DOHH2 (cell line): ENCODE measurements around the gene POFUT1.
A peak's percentile ranks its signal among the peaks of the same experiment; 100 is the strongest.

Experiments used
- H3F3A ChIP-seq: fragments of 200-600 bp; sonication (generic), shearing (Covaris generic); 2 replicates; pipeline ENCODE4 v1.6.0; 2016; ENCODE audit warnings: antibody characterized with exemption, mild to moderate bottlenecking; ENCODE audit not compliant: control insufficient read depth, insufficient read depth
- H3K27ac ChIP-seq: fragments of 200-600 bp; sonication (generic); 2 replicates; pipeline ENCODE4 v1.5.1; 2014; ENCODE audit warnings: low read depth, mild to moderate bottlenecking, low read length, moderate library complexity
- H3K27me3 ChIP-seq: fragments of 200-600 bp; sonication (generic); 2 replicates; pipeline ENCODE4 v1.6.1; 2014; ENCODE audit warnings: mild to moderate bottlenecking, low read length, mixed read lengths; ENCODE audit not compliant: control insufficient read depth
- H3K36me3 ChIP-seq: fragments of 200-600 bp; sonication (generic); 2 replicates; pipeline ENCODE4 v1.6.1; 2014; ENCODE audit warnings: mild to moderate bottlenecking, low read length, moderate library complexity, mixed read lengths; ENCODE audit not compliant: control insufficient read depth
- H3K4me1 ChIP-seq: fragments of 200-600 bp; sonication (generic); 2 replicates; pipeline ENCODE4 v1.6.1; 2014; ENCODE audit warnings: mild to moderate bottlenecking, low read length, mixed read lengths; ENCODE audit not compliant: control insufficient read depth
- H3K4me2 ChIP-seq: fragments of 200-600 bp; sonication (generic); 2 replicates; pipeline ENCODE4 v1.6.0; 2014; ENCODE audit warnings: mild to moderate bottlenecking, low read length, moderate library complexity
- H3K4me3 ChIP-seq: fragments of 200-600 bp; sonication (generic); 2 replicates; pipeline ENCODE4 v1.5.1; 2014; ENCODE audit warnings: mild to moderate bottlenecking, low read length, mixed read lengths
- H3K79me2 ChIP-seq: fragments of 200-600 bp; sonication (generic); 2 replicates; pipeline ENCODE4 v1.6.1; 2014; ENCODE audit warnings: mild to moderate bottlenecking, low read length, mixed read lengths; ENCODE audit not compliant: control insufficient read depth
- H3K9me2 ChIP-seq: fragments of 200-600 bp; sonication (generic); replicated peaks from 2 replicates; pipeline ENCODE4 v1.6.1; 2014; ENCODE audit warnings: mild to moderate bottlenecking, low read length, mixed read lengths; ENCODE audit not compliant: control insufficient read depth
- H3K9me3 ChIP-seq: fragments of 200-600 bp; sonication (generic); 2 replicates; pipeline ENCODE4 v1.6.1; 2014; ENCODE audit warnings: antibody characterized with exemption, low read length, mixed read lengths; ENCODE audit not compliant: control insufficient read depth, insufficient read depth
- H4K20me1 ChIP-seq: fragments of 200-600 bp; sonication (generic); 2 replicates; pipeline ENCODE4 v1.6.0; 2014; ENCODE audit warnings: low read depth, mild to moderate bottlenecking, antibody characterized with exemption, low read length, moderate library complexity; ENCODE audit not compliant: control insufficient read depth, insufficient read depth
- CTCF ChIP-seq: fragments of 200-600 bp; sonication (generic); IDR thresholded peaks from one replicate; pipeline ENCODE4 v1.5.1; 2014; ENCODE audit warnings: antibody characterized with exemption, mild to moderate bottlenecking, low read depth, low read length; ENCODE audit not compliant: poor library complexity, severe bottlenecking
- EZH2phosphoT487 ChIP-seq: fragments of 200-600 bp; sonication (generic); IDR thresholded peaks from 2 replicates; pipeline ENCODE4 v1.6.1; 2017; ENCODE audit warnings: borderline replicate concordance, mild to moderate bottlenecking, antibody characterized with exemption, low read length, moderate library complexity, mixed read lengths

POFUT1 gene

GRCh38 chr20:32240205-32240604 lies 32.5 kb downstream of the POFUT1 start:
- no peaks in the 10 kb centered on the region for H3K27me3 ChIP-seq
- H3K4me2 ChIP-seq, result peak overlapping the region; percentile 52
- H3K4me3 ChIP-seq, result peak overlapping the region; percentile 22
- peaks cover 47% of the 10 kb centered on the region for H3K4me1 ChIP-seq
- peaks cover 10% of the 10 kb centered on the region for H3F3A ChIP-seq
- no peak for TF ChIP-seq EZH2phosphoT487
- peak; percentile 50 for TF ChIP-seq CTCF
- H3K79me2 ChIP-seq, result no peaks in the 10 kb centered on the region
- H3K9me3 ChIP-seq, result no peaks in the 10 kb centered on the region
- no peaks in the 10 kb centered on the region for H3K9me2 ChIP-seq
- H4K20me1 ChIP-seq, result no peaks in the 10 kb centered on the region
- H3K27ac ChIP-seq, result no peak overlapping the region
- H3K36me3 ChIP-seq, result peaks cover 22% of the 10 kb centered on the region

GRCh38 chr20:32241807-32242206 lies 34.1 kb downstream of the POFUT1 start:
- no peaks in the 10 kb centered on the region for H3K79me2 ChIP-seq
- H4K20me1 ChIP-seq, result no peaks in the 10 kb centered on the region
- peaks cover 6% of the 10 kb centered on the region for H3K36me3 ChIP-seq
- TF ChIP-seq CTCF, result no peak
- H3K27ac ChIP-seq, result no peak overlapping the region
- no peaks in the 10 kb centered on the region for H3K9me3 ChIP-seq
- H3K4me1 ChIP-seq, result peaks cover 47% of the 10 kb centered on the region
- H3K4me2 ChIP-seq, result no peak overlapping the region
- H3K4me3 ChIP-seq, result no peak overlapping the region
- H3F3A ChIP-seq, result peaks cover 10% of the 10 kb centered on the region
- no peaks in the 10 kb centered on the region for H3K9me2 ChIP-seq
- no peaks in the 10 kb centered on the region for H3K27me3 ChIP-seq

- H3K27ac ChIP-seq, result no peak overlapping the region
- H3K36me3 ChIP-seq, result no peaks in the 10 kb centered on the region
- no peak for TF ChIP-seq EZH2phosphoT487
- no peak for TF ChIP-seq CTCF
- H3K4me2 ChIP-seq, result no peak overlapping the region
- no peaks in the 10 kb centered on the region for H3K79me2 ChIP-seq
- peaks cover 49% of the 10 kb centered on the region for H3K4me1 ChIP-seq
- no peak overlapping the region for H3K4me3 ChIP-seq
- H3K27me3 ChIP-seq, result no peaks in the 10 kb centered on the region
- no peaks in the 10 kb centered on the region for H3K9me3 ChIP-seq
- no peaks in the 10 kb centered on the region for H3K9me2 ChIP-seq
- H4K20me1 ChIP-seq, result no peaks in the 10 kb centered on the region
- 0 out of 2 replicates have a peak, but pooled peaks cover under 1% of the 10 kb centered on the region for H3F3A ChIP-seq
Observed at GRCh38 chr20:32244150-32244823, 36.6 kb downstream of the POFUT1 start.
